Heart right ventricle (tissue), 16 donors: ENCODE results near the gene WFDC8. TPM values are rescaled to one million over a fixed set of nuclear protein-coding genes. Genes with fewer than 3 reads are reported as not detected.
"Not testable (repeated sequence)": the region's sequence is repeated elsewhere in the genome, so short reads cannot be mapped to it uniquely, and the experiment has no call there.

Experiments
- ATAC-seq, 8 donors: fragments of 200-7000 bp; cut with Tn5 transposase; one replicate each; pipeline ENCODE4 v1.9.1; 2020; ENCODE audit warnings: mild to moderate bottlenecking in 8 of 8, moderate library complexity in 8 of 8, moderate number of reproducible peaks in 1 of 8
- DNase-seq, 2 donors: peaks; one replicate each; pipeline ENCODE4 v3.0.0-alpha.2; 2020
- H3K27ac ChIP-seq, 10 donors: fragments of 200-600 bp; sonication (generic) in 2 of 10; one replicate each; pipeline versions ENCODE4 v1.5.0 to v1.8.0; 2020 to 2022; ENCODE audit warnings: mild to moderate bottlenecking in 3 of 10
- H3K27me3 ChIP-seq, 7 donors: fragments of 200-600 bp; one replicate each; pipeline ENCODE4 v1.8.0; 2021 to 2022; ENCODE audit warnings: mild to moderate bottlenecking in 2 of 7
- H3K36me3 ChIP-seq, 9 donors: fragments of 200-600 bp; sonication (generic) in 1 of 9; one replicate each; pipeline versions ENCODE4 v1.5.0 to v1.8.0; 2020 to 2022; ENCODE audit warnings: mild to moderate bottlenecking in 2 of 9
- H3K4me1 ChIP-seq, 9 donors: fragments of 200-600 bp; sonication (generic) in 1 of 9; one replicate each; pipeline versions ENCODE4 v1.5.0 to v1.8.0; 2020 to 2022; ENCODE audit warnings: mild to moderate bottlenecking in 4 of 9
- H3K4me3 ChIP-seq, 10 donors: fragments of 200-600 bp; sonication (generic) in 2 of 10; one replicate each; pipeline versions ENCODE4 v1.5.0 to v1.8.0; 2020 to 2022; ENCODE audit warnings: mild to moderate bottlenecking in 7 of 10, moderate library complexity in 2 of 10
- H3K9me3 ChIP-seq, 11 donors: fragments of 200-600 bp in 10 of 11; sonication (generic) in 2 of 11; one replicate each; pipeline versions ENCODE4 v1.5.0 to v1.8.0; 2013 to 2022; ENCODE audit warnings: mild to moderate bottlenecking in 2 of 11, control low read depth in 1 of 11, moderate library complexity in 1 of 11
- CTCF ChIP-seq, 9 donors: fragments of 200-600 bp; sonication (generic) in 2 of 9; IDR thresholded peaks; one replicate each; pipeline versions ENCODE4 v1.5.0 to v1.8.0; 2021 to 2022; ENCODE audit warnings: antibody characterized with exemption in 9 of 9, mild to moderate bottlenecking in 5 of 9, moderate library complexity in 1 of 9
- WGBS, 2 donors: extraction: QIAGEN DNeasy Blood & Tissue Kit; methylation state at CpG; one replicate each; pipeline ENCODE4 v1.1.7; 2013; ENCODE audit warnings: inconsistent platforms in 1 of 2; 5-methylcytosine and 5-hydroxymethylcytosine counted together
- intact Hi-C, 10 donors: fragments of 100-400 bp; cut with DNase I; formaldehyde crosslinking; loops; one replicate each; pipeline versions ENCODE4 v1.11.1 to v1.14.2; 2022
- polyA plus RNA-seq, 2 donors: library from polyadenylated mRNA; stranded (reverse); fragments of 200-250 nt; gene quantifications; one replicate each; pipeline ENCODE4 v1.2.3, GENCODE V29; 2013
- total RNA-seq, 10 donors: library from RNA; stranded (reverse); fragmentation: NEBNext Ultra II Directional in 3 of 10; extraction: Animal tissue kit (Norgen Biotek cat#: 25700) in 3 of 10; gene quantifications; one replicate each; pipeline versions ENCODE4 v1.2.1 to v1.2.4, GENCODE V29; 2021 to 2023
- donor health status: Arrhythmogenic right ventricular cardiomyopathy.
- donor health status: ischemic (EF 13 %, LVEDD 7.1; RV severe dilation, severe dysfunction).
- donor health status: healthy with polysubstance abuse.
- donor health status: DM: no; HTN: yes; CAD: no.
- donor health status: DM: no; HTN: no; CAD: no.
- donor health status: ischemic (EF 25% LVEDD 6.9; RV normal size, moderate dysfunction).
- donor health status: ischemic (EF 25% LVEDD 5.7; RV mildly dilated, moderate dysfunction).
- donor health status: healthy.
- donor health status: DM: yes; HTN: yes; CAD: no.
- donor health status: Ischemic cardiomyopathy.
- donor health status: ischemic (EF 35%, LVEDD 5.7; RV mildly dilated, moderate dysfunction).
- donor health status: nonischemic (EF 11% LVEDD 7.7; RV severe dilation, severe dysfunction).
- donor health status: DM: yes; HTN: yes; CAD: no.
- donor health status: PGD.
- donor health status: ischemic (EF 29% LVEDD 5.4; RV normal size, mild dysfunction).
- donor health status: nonischemic (EF 23%, LVEDD 6.1; RV moderate dilation, normal function).

The WFDC8 gene
- total and polyA plus RNA-seq, 12 donors = not detected

DNA sequence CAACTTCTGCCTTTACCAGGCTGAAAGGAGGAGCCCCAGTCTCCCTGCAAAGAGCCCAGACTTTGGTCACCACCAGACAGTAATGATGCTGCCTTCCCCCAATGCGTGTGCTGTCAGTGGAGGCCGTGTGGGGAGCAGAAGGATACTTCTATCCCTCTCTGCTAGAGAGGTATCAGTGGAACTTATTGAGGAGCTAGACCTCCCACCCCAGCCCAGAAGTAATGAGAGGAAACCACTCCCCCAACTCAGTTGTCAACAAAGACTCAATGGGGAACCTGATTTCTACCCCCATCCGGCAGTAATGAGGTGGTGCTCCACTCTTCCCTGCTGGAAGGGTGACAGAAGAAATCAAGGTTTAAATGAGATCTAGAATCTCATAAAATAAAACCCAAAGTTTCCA lies 4.4 kb upstream of the WFDC8 start:
- no peak for ATAC-seq
- no peak overlapping the region for H3K4me3 ChIP-seq
- intact Hi-C loops = no loop called here
- H3K36me3 ChIP-seq = no peaks in the 10 kb centered on the region
- 51 to 55% methylated on average over 3 of the region's 3 CpGs for WGBS, 2 donors
- H3K27me3 ChIP-seq = peaks cover 0 to 36% (median 21%) of the 10 kb centered on the region in 7 donors
- DNase-seq = no peak
- no peaks in the 10 kb centered on the region for H3K4me1 ChIP-seq
- no peak for TF ChIP-seq CTCF (IDR thresholded peaks at IDR 0.05)
- no peak overlapping the region for H3K27ac ChIP-seq
- H3K9me3 ChIP-seq = no peaks in the 10 kb centered on the region

DNA sequence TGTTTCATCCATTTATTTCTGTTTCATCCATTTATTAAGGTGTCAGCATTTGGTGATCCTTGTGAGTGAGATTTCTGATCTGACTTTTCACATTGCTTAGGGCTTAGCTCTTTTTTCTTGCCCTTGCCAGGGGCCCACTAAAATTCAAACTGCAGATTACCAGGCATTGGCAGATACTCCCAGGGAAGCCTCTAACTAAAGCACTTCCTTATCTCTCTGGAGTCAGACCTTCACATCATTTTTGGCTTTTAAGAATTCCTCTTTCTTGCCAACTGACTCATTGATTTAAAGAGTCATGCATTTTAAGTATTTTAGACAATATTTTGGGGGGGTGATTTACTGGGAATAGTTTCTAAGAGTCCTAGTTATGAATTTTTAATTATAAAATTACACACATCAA lies 2.6 kb upstream of the WFDC8 start:
- TF ChIP-seq CTCF (IDR thresholded peaks at IDR 0.05) = no peak
- intact Hi-C loops = no loop called here
- DNase-seq (no peak), ATAC-seq (no peak)
- Histone ChIP-seq H3K36me3 (no peaks in the 10 kb centered on the region), H3K4me3 (no peak overlapping the region), H3K4me1 (no peaks in the 10 kb centered on the region), H3K9me3 (no peaks in the 10 kb centered on the region), H3K27ac (no peak overlapping the region), H3K27me3 (peaks cover 0 to 36% (median 21%) of the 10 kb centered on the region in 7 donors)

DNA sequence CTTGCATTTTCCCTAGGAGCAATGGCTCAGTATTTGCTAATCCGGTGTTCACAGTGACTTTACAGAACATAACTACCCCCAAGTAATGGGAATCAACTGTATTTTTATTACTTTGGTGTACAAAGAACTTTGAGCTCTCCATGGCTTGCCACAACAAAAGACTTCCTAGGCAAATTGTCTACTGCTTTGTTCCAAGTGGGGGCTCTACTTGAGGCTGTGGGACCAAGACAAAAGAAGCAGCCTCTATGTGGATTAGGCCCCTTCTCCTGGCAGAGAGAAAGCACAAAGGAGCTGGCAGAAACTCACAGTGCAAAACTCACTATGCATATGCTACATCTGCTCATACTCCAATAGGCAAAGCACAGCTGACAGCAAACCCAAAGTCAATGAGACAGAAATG lies 853 bp downstream of the WFDC8 start:
- no peak for TF ChIP-seq CTCF (IDR thresholded peaks at IDR 0.05)
- ATAC-seq = no peak
- intact Hi-C loops = no loop called here
- Histone ChIP-seq H3K27ac (no peak overlapping the region), H3K27me3 (peaks cover 0 to 27% (median 14%) of the 10 kb centered on the region in 7 donors), H3K36me3 (no peaks in the 10 kb centered on the region), H3K4me1 (no peaks in the 10 kb centered on the region), H3K4me3 (no peak overlapping the region), H3K9me3 (no peaks in the 10 kb centered on the region)
- DNase-seq = no peak
- 92 to 97% methylated on average over 1 of the region's 1 CpG for WGBS, 2 donors

DNA sequence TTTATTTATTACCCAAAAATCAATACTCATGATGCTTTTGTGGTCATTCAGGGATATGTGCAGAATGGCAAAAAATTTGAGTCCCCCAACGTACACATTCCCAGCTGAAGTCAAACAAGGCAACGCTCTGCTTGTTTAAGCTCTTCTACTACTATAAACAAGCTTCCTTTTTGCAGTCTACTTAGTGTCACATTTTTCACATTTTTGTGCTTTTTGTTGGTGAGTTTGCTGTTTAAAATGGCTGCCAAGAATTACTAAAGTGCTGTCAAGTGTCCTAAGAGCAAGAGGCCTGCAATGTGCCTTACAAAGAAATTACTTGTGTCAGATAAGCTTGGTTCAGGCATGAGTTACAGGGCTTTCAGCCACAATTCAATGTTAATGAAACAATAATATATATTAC lies 2.1 kb downstream of the WFDC8 start:
- WGBS, 2 donors = 39 to 41% methylated on average over 2 of the region's 2 CpGs
- H3K4me1 ChIP-seq = no peaks in the 10 kb centered on the region
- H3K36me3 ChIP-seq = no peaks in the 10 kb centered on the region
- H3K27ac ChIP-seq = no peak overlapping the region
- H3K9me3 ChIP-seq = no peaks in the 10 kb centered on the region
- no peak overlapping the region for H3K4me3 ChIP-seq
- intact Hi-C loops = no loop called here
- DNase-seq (no peak), ATAC-seq (no peak)
- TF ChIP-seq CTCF (IDR thresholded peaks at IDR 0.05) = no peak
- peaks cover 0 to 23% (median 14%) of the 10 kb centered on the region in 7 donors for H3K27me3 ChIP-seq

DNA sequence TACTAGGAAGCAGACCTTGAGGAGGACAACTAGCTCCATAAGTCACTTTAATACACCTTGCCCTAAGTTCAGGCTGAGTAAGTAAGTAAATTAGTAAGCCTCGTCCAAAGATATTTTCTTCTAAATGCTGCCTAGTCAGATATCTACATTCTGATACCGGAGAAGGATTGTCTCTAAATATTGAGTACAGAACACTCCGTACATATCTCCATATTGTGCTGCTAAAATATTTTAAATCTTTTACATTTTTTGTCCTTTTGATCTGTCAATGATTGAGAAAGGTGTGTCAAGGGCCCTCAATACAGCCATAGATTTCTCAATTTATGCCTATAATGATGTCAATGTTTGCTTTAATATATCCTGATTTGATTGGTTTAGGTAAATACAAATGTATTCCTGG lies 3.2 kb downstream of the WFDC8 start:
- Histone ChIP-seq H3K27ac (no peak overlapping the region), H3K36me3 (no peaks in the 10 kb centered on the region), H3K27me3 (peaks cover 0 to 16% (median 7%) of the 10 kb centered on the region in 7 donors), H3K9me3 (no peaks in the 10 kb centered on the region), H3K4me3 (no peak overlapping the region), H3K4me1 (no peaks in the 10 kb centered on the region)
- ATAC-seq (no peak), DNase-seq (no peak)
- 80 to 87% methylated on average over 3 of the region's 3 CpGs for WGBS, 2 donors
- intact Hi-C loops = no loop called here
- no peak for TF ChIP-seq CTCF (IDR thresholded peaks at IDR 0.05)

DNA sequence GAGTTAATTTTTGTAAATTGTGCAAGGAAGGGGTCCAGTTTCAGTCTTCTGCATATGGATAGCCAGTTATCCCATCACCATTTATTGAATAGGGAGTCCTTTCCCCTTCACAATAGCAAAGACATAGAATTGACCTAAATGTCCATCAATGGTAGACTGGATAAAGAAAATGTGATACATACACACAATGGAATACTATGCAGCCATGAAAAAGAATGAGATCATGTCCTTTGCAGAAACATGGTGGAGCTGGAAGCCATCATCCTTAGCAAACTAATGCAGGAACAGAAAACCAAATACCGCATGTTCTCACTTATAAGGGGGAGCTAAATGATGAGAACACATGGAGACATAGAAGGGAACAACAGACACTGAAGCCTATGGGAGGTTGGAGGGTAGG lies 9.4 kb downstream of the WFDC8 start:
- H3K36me3 ChIP-seq, H3K9me3 ChIP-seq, H3K27ac ChIP-seq, DNase-seq, ATAC-seq, H3K4me1 ChIP-seq, intact Hi-C loops, H3K4me3 ChIP-seq: not testable (repeated sequence)
- 81 to 85% methylated on average over 1 of the region's 1 CpG for WGBS, 2 donors
- peaks cover 0 to 11% (median 0%) of the 10 kb centered on the region in 7 donors for H3K27me3 ChIP-seq
